Right renal cortex interstitium (tissue), 3 donors: ENCODE measurements around the gene HEATR1. TPM values are rescaled to one million over a fixed set of nuclear protein-coding genes. Genes with fewer than 3 reads are reported as not detected.

Source experiments
- DNase-seq, 3 donors: peaks; one replicate each; pipeline ENCODE4 v3.0.0-alpha.2; 2013; ENCODE audit warnings: low read depth in 3 of 3, low spot score in 2 of 3
- polyA plus RNA-seq, 3 donors: library from polyadenylated mRNA; unstranded; fragments of 120-200 nt; gene quantifications; one replicate each; pipeline ENCODE4 v1.2.1, GENCODE V29; 2013; ENCODE audit not compliant: insufficient read length in 3 of 3

HEATR1 gene
- polyA plus RNA-seq, 3 donors: 24.7 to 29.3 (median 25.1) TPM

- DNase-seq: no peak
Measured at GRCh38 chr1:236550961-236551851, 53.1 kb downstream of the HEATR1 start.

- DNase-seq: no peak
Measured at GRCh38 chr1:236548452-236548851, 55.9 kb downstream of the HEATR1 start.

- no peak for DNase-seq
Measured at GRCh38 chr1:236545621-236546169, 58.6 kb downstream of the HEATR1 start.

GRCh38 chr1:236543065-236543669 is 61.1 kb downstream of the HEATR1 start:
- DNase-seq: no peak

- no peak for DNase-seq
Measured at GRCh38 chr1:236541710-236542109, 62.6 kb downstream of the HEATR1 start.

GRCh38 chr1:236540813-236541465 is 63.4 kb downstream of the HEATR1 start:
- no peak for DNase-seq

- DNase-seq: no peak
Measured at GRCh38 chr1:236536540-236536939, 67.8 kb downstream of the HEATR1 start.

- DNase-seq: no peak
Measured at GRCh38 chr1:236535662-236536161, 68.6 kb downstream of the HEATR1 start.

GRCh38 chr1:236535190-236535589 is 69.1 kb downstream of the HEATR1 start:
- no peak for DNase-seq

- DNase-seq: no peak
Measured at GRCh38 chr1:236534151-236534651, 70.1 kb downstream of the HEATR1 start.

GRCh38 chr1:236532850-236533249 is 71.5 kb downstream of the HEATR1 start:
- no peak for DNase-seq

- DNase-seq: no peak
Measured at GRCh38 chr1:236530959-236531358, 73.4 kb downstream of the HEATR1 start.

GRCh38 chr1:236530286-236530685 is 74.0 kb downstream of the HEATR1 start:
- DNase-seq: no peak

- DNase-seq: no peak
Measured at GRCh38 chr1:236526079-236526478, 78.2 kb downstream of the HEATR1 start.

- DNase-seq: no peak
Measured at GRCh38 chr1:236524895-236525184, 79.5 kb downstream of the HEATR1 start.

GRCh38 chr1:236524142-236524894 is 80.0 kb downstream of the HEATR1 start:
- peak in 1 of 3 donors; percentile 56 for DNase-seq

GRCh38 chr1:236523704-236524141 is 80.6 kb downstream of the HEATR1 start, which contains the start of gene LGALS8:
Gene LGALS8 (plus strand): TSS chr1:236523982. CDS start chr1:236526071, 2,089 bp downstream.
- peak in 1 of 3 donors; percentile 78 for DNase-seq

GRCh38 chr1:236522937-236523703 is 81.2 kb downstream of the HEATR1 start:
- no peak for DNase-seq

- no peak for DNase-seq
Measured at GRCh38 chr1:236520445-236521005, 83.8 kb downstream of the HEATR1 start.
